Mesendoderm (in vitro differentiated cells): ENCODE data around the gene LZTFL1.
A peak's percentile ranks its signal among the peaks of the same experiment; 100 is the strongest.

Source experiments
- DNase-seq: peaks from one replicate; pipeline ENCODE4 v3.0.0; 2013
- H2AK5ac ChIP-seq: 2 replicates; pipeline ENCODE4 v1.6.1; 2013; ENCODE audit warnings: low read length, inconsistent platforms
- H2BK120ac ChIP-seq: 2 replicates; pipeline ENCODE4 v1.6.1; 2013; ENCODE audit warnings: low read depth, mild to moderate bottlenecking, low read length, moderate library complexity, mixed read lengths
- H2BK15ac ChIP-seq: replicated peaks from 2 replicates; pipeline ENCODE4 v1.6.1; 2013; ENCODE audit warnings: low read depth, mild to moderate bottlenecking, moderate library complexity
- H2BK5ac ChIP-seq: 2 replicates; pipeline ENCODE4 v1.6.1; 2013; ENCODE audit warnings: low read length, inconsistent platforms
- H3K18ac ChIP-seq: 2 replicates; pipeline ENCODE4 v1.6.1; 2013; ENCODE audit warnings: mild to moderate bottlenecking, low read length, mixed read lengths
- H3K23ac ChIP-seq: one replicate; pipeline ENCODE4 v1.6.1; 2013; ENCODE audit warnings: low read length
- H3K27ac ChIP-seq: 2 replicates; pipeline ENCODE4 v1.5.1; 2013; ENCODE audit warnings: low read depth, mild to moderate bottlenecking, inconsistent platforms, low read length, moderate library complexity
- H3K27me3 ChIP-seq: 2 replicates; pipeline ENCODE4 v1.6.1; 2013; ENCODE audit warnings: low read length, control low read depth, mild to moderate bottlenecking, inconsistent platforms; ENCODE audit not compliant: insufficient read depth, poor library complexity
- H3K36me3 ChIP-seq: 2 replicates; pipeline ENCODE4 v1.6.1; 2013; ENCODE audit warnings: low read length, inconsistent platforms; ENCODE audit not compliant: control insufficient read depth, insufficient read depth
- H3K4ac ChIP-seq: one replicate; pipeline ENCODE4 v1.6.1; 2013; ENCODE audit warnings: low read depth, mild to moderate bottlenecking, low read length, moderate library complexity
- H3K4me1 ChIP-seq: 2 replicates; pipeline ENCODE4 v1.6.1; 2013; ENCODE audit warnings: low read depth, low read length, inconsistent platforms; ENCODE audit not compliant: control insufficient read depth
- H3K4me2 ChIP-seq: 2 replicates; pipeline ENCODE4 v1.6.1; 2013; ENCODE audit warnings: low read length
- H3K4me3 ChIP-seq: 2 replicates; pipeline ENCODE4 v1.5.1; 2013; ENCODE audit warnings: mild to moderate bottlenecking, low read length
- H3K56ac ChIP-seq: one replicate; pipeline ENCODE4 v1.6.1; 2013; ENCODE audit warnings: low read length
- H3K79me1 ChIP-seq: 2 replicates; pipeline ENCODE4 v1.6.1; 2013; ENCODE audit warnings: low read length, inconsistent platforms
- H3K79me2 ChIP-seq: 2 replicates; pipeline ENCODE4 v1.6.1; 2013; ENCODE audit warnings: mild to moderate bottlenecking, low read length; ENCODE audit not compliant: control insufficient read depth, insufficient read depth
- H3K9ac ChIP-seq: 2 replicates; pipeline ENCODE4 v1.6.1; 2013; ENCODE audit warnings: low read length, inconsistent platforms
- H4K5ac ChIP-seq: one replicate; pipeline ENCODE4 v1.6.1; 2013; ENCODE audit warnings: low read length
- H4K8ac ChIP-seq: one replicate; pipeline ENCODE4 v1.6.1; 2013; ENCODE audit warnings: low read depth, mild to moderate bottlenecking, control low read depth, low read length, moderate library complexity
- WGBS: extraction: QIAGEN DNeasy Blood & Tissue Kit; methylation state at CpG from one replicate; pipeline ENCODE4 v1.1.7; 2013; ENCODE audit warnings: low lambda C conversion rate, missing lambda C conversion rate; ENCODE audit not compliant: insufficient coverage; ENCODE audit errors: extremely low coverage; 5-methylcytosine and 5-hydroxymethylcytosine counted together

The LZTFL1 gene

DNA sequence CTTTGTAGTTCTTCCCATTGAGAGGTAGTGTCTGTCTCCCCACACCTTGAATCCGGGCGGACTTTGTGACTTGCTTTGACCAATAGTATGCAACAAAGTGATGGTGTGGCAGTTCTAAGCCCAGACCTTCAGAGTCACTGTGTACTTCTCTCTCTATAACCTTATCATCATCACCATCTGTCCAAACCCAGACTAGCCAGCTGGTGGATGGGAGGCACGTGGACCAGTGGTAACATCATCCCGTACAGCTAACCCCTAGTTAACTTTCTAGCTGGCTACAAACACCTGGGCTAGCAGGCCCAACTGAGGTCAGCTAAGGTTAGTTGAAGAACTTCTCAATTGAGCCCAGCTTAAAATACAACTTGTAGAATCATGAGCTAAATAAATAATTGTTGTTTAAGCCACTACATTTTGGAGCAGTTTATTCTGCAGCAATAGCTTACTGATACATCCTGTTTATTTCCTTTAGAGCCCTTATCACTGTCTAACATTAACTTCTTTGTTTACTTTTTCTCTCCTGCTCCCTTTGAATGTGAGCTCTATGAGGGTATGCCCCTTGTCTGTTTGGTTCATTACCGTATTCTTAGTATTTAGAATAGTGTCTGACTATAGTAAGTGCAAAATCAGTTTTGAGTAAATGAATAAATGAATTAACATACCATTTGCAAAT, 32.9 kb upstream of the LZTFL1 start:
- no peak overlapping the region for H4K5ac ChIP-seq
- H3K79me1 ChIP-seq, result no peaks in the 10 kb centered on the region
- no peak overlapping the region for H2BK120ac ChIP-seq
- no peak overlapping the region for H2BK15ac ChIP-seq
- H3K4me3 ChIP-seq, result no peak overlapping the region
- H3K27ac ChIP-seq, result no peak overlapping the region
- H3K79me2 ChIP-seq, result no peaks in the 10 kb centered on the region
- no peak overlapping the region for H3K4ac ChIP-seq
- no peak overlapping the region for H2BK5ac ChIP-seq
- H4K8ac ChIP-seq, result no peak overlapping the region
- WGBS, result no CpG with 5 or more reads among the region's 5 CpGs
- H3K9ac ChIP-seq, result no peak overlapping the region
- H3K18ac ChIP-seq, result no peak overlapping the region
- DNase-seq, result no peak
- no peak overlapping the region for H3K56ac ChIP-seq
- H3K4me2 ChIP-seq, result no peak overlapping the region
- H3K36me3 ChIP-seq, result no peaks in the 10 kb centered on the region
- H3K4me1 ChIP-seq, result no peaks in the 10 kb centered on the region
- no peak overlapping the region for H2AK5ac ChIP-seq
- no peaks in the 10 kb centered on the region for H3K27me3 ChIP-seq
- H3K23ac ChIP-seq, result no peak overlapping the region

DNA sequence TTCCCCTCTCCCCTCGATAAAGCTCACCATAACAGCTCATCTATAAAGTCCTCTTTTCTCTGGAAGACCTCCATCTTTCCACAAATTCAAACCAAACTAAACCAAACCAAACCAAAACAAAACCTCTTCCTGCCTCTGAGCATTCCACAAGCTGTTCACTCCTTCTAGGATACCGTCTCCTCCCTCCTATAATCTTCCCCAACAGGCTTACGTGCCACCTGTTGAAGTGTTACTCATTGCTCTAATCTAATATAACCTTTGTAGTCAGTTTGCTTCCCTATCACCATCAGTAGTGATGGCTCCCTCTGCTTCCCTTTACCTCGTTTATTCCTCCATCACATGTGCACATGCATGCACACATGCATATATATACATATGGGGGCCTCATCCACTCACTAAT, 31.7 kb upstream of the LZTFL1 start:
- Histone ChIP-seq H3K79me2 (no peaks in the 10 kb centered on the region), H3K27me3 (no peaks in the 10 kb centered on the region), H3K79me1 (no peaks in the 10 kb centered on the region), H3K4me1 (no peaks in the 10 kb centered on the region), H4K8ac (no peak overlapping the region), H3K4ac (no peak overlapping the region), H3K36me3 (no peaks in the 10 kb centered on the region), H2BK5ac (no peak overlapping the region), H3K4me3 (no peak overlapping the region), H3K23ac (no peak overlapping the region), H3K9ac (no peak overlapping the region), H3K4me2 (no peak overlapping the region), H3K56ac (no peak overlapping the region), H4K5ac (no peak overlapping the region), H3K27ac (no peak overlapping the region), H3K18ac (no peak overlapping the region), H2BK120ac (no peak overlapping the region), H2AK5ac (no peak overlapping the region), H2BK15ac (no peak overlapping the region)
- no CpG with 5 or more reads among the region's 4 CpGs for WGBS
- no peak for DNase-seq

DNA sequence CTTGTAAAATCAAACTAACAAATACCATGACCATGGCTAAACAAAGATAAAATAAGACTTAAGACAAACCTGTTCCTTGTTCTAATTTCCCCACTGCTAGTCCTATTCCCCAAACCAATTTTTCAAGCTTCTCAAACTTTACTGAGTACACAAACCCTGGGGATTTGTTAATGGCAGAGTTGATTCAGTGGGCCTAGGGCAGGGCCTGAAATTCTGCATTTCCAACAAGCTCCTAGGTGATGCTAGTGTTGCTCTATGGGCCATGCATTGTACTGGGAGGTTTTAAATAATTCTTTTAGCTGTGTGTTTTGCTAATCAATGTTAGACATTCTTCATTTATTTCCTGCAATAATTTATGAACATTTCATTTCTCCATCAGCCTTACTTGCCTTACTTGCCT, 31.1 kb upstream of the LZTFL1 start:
- Histone ChIP-seq H3K79me2 (no peaks in the 10 kb centered on the region), H3K9ac (no peak overlapping the region), H3K4ac (no peak overlapping the region), H2BK15ac (no peak overlapping the region), H3K4me3 (no peak overlapping the region), H4K8ac (no peak overlapping the region), H3K4me2 (no peak overlapping the region), H3K56ac (no peak overlapping the region), H2AK5ac (no peak overlapping the region), H3K18ac (no peak overlapping the region), H4K5ac (no peak overlapping the region), H3K4me1 (no peaks in the 10 kb centered on the region), H2BK5ac (no peak overlapping the region), H3K27ac (no peak overlapping the region), H3K36me3 (no peaks in the 10 kb centered on the region), H3K23ac (no peak overlapping the region), H2BK120ac (no peak overlapping the region), H3K79me1 (no peaks in the 10 kb centered on the region), H3K27me3 (no peaks in the 10 kb centered on the region)
- no peak for DNase-seq

DNA sequence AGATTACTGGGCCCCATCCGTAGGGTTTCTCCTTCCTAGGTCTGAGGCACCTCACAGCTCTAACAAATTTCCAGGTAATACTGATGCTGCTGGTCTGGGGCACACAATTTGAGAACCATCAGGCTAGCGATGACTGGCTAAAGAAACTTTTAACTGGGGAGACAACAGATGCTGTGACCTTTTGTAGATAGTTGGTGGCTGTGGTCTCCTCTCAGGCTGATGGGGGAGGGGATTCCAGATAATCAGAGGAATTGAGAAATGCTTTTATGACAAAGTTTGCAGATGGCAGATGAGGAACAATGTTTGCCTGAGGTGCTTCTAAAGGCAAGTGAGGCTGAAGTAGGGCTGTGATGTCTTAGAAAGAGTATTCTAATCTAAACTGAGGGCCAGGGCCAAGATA, 30.6 kb upstream of the LZTFL1 start:
- DNase-seq, result no peak
- Histone ChIP-seq H4K5ac (no peak overlapping the region), H3K23ac (no peak overlapping the region), H2BK15ac (no peak overlapping the region), H3K56ac (no peak overlapping the region), H3K9ac (no peak overlapping the region), H3K79me2 (no peaks in the 10 kb centered on the region), H3K4ac (no peak overlapping the region), H4K8ac (no peak overlapping the region), H3K4me3 (no peak overlapping the region), H3K79me1 (no peaks in the 10 kb centered on the region), H2BK5ac (no peak overlapping the region), H2AK5ac (no peak overlapping the region), H2BK120ac (no peak overlapping the region), H3K27me3 (no peaks in the 10 kb centered on the region), H3K36me3 (no peaks in the 10 kb centered on the region), H3K4me1 (no peaks in the 10 kb centered on the region), H3K27ac (no peak overlapping the region), H3K18ac (no peak overlapping the region), H3K4me2 (no peak overlapping the region)
- WGBS, result no CpG with 5 or more reads among the region's 2 CpGs

DNA sequence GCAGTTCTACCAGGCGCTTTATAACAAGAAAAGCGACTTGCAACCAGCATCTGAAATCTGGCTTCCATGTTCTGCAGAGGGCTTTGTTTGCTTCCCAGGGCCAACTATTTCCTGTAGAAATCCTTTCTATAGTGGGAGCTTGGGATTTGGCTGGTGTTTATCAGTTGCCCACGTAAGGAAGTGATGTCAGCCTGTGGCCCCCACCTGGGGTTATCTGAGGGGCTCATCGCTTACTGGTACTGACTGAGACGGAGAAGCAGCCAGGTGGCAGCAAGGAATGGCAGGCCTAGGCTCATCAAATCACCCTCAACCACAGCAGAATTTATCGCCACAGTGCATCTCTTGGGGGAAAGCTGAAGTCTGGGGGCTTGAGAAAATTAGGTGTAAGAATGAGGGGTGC, 29.9 kb upstream of the LZTFL1 start:
- H3K27ac ChIP-seq, result no peak overlapping the region
- H3K79me2 ChIP-seq, result no peaks in the 10 kb centered on the region
- H3K4ac ChIP-seq, result no peak overlapping the region
- H3K27me3 ChIP-seq, result no peaks in the 10 kb centered on the region
- no peak overlapping the region for H4K8ac ChIP-seq
- H2BK15ac ChIP-seq, result no peak overlapping the region
- H3K4me1 ChIP-seq, result no peaks in the 10 kb centered on the region
- no peak overlapping the region for H2BK5ac ChIP-seq
- no peak overlapping the region for H3K56ac ChIP-seq
- H4K5ac ChIP-seq, result no peak overlapping the region
- H3K9ac ChIP-seq, result no peak overlapping the region
- H3K18ac ChIP-seq, result no peak overlapping the region
- H3K36me3 ChIP-seq, result no peaks in the 10 kb centered on the region
- no peak overlapping the region for H3K4me3 ChIP-seq
- H3K4me2 ChIP-seq, result no peak overlapping the region
- H2BK120ac ChIP-seq, result no peak overlapping the region
- DNase-seq, result peak; percentile 10
- no peaks in the 10 kb centered on the region for H3K79me1 ChIP-seq
- H3K23ac ChIP-seq, result no peak overlapping the region
- H2AK5ac ChIP-seq, result no peak overlapping the region
- no CpG with 5 or more reads among the region's 6 CpGs for WGBS

DNA sequence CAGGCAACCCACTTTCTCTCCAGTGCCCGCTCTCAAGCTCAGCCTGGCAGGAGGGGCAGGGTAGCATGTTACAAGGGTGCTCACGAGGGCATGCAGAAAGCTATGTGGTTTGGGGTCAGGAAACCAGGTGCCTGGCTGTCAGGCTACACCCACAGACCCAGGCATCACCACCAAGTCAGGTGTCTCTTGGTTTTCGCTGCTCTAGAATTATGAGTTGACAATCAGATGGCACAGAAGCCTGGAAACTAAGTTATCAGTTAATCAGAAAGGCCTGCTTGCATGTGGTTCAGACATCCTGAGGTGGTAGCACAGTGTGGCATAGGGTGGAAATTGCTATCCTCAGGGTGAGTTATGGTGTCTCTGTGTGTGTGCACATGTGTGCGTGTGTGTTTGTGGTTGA, 28.2 kb upstream of the LZTFL1 start:
- no CpG with 5 or more reads among the region's 4 CpGs for WGBS
- H3K4ac ChIP-seq, result no peak overlapping the region
- DNase-seq, result no peak

More for the DNA sequence above, 28.2 kb upstream of the LZTFL1 start:
- H2AK5ac ChIP-seq, result no peak overlapping the region
- no peaks in the 10 kb centered on the region for H3K79me2 ChIP-seq
- no peak overlapping the region for H3K18ac ChIP-seq
- H4K5ac ChIP-seq, result no peak overlapping the region
- H4K8ac ChIP-seq, result no peak overlapping the region
- H3K9ac ChIP-seq, result no peak overlapping the region
- H2BK5ac ChIP-seq, result no peak overlapping the region
- H3K36me3 ChIP-seq, result no peaks in the 10 kb centered on the region
- no peaks in the 10 kb centered on the region for H3K4me1 ChIP-seq
- no peak overlapping the region for H3K23ac ChIP-seq
- no peaks in the 10 kb centered on the region for H3K79me1 ChIP-seq
- H3K27ac ChIP-seq, result no peak overlapping the region
- no peaks in the 10 kb centered on the region for H3K27me3 ChIP-seq
- H3K4me3 ChIP-seq, result no peak overlapping the region
- no peak overlapping the region for H2BK15ac ChIP-seq
- H3K56ac ChIP-seq, result no peak overlapping the region
- no peak overlapping the region for H3K4me2 ChIP-seq
- H2BK120ac ChIP-seq, result no peak overlapping the region
